Fibroblast of skin of abdomen (primary cell): ENCODE data around the gene UST.
"Not testable (repeated sequence)": the region's sequence is repeated elsewhere in the genome, so short reads cannot be mapped to it uniquely, and the experiment has no call there.

Source experiments
- DNase-seq: peaks from one replicate; pipeline ENCODE4 v3.0.0-alpha.2; 2013

Gene UST

GRCh38 chr6:148839044-148839443, 92.2 kb downstream of the UST start:
- no peak for DNase-seq

- no peak for DNase-seq
Observed at GRCh38 chr6:148840256-148840655, 93.4 kb downstream of the UST start.

- DNase-seq, result no peak
Observed at GRCh38 chr6:148842296-148843019, 95.6 kb downstream of the UST start.

GRCh38 chr6:148845464-148845863, 98.6 kb downstream of the UST start:
- DNase-seq, result no peak

GRCh38 chr6:148846778-148847761, 100.2 kb downstream of the UST start:
- DNase-seq, result no peak

GRCh38 chr6:148848915-148849314, 102.1 kb downstream of the UST start:
- no peak for DNase-seq

- not testable (repeated sequence) for DNase-seq
Observed at GRCh38 chr6:148849449-148849848, 102.6 kb downstream of the UST start.

GRCh38 chr6:148850964-148851363, 104.1 kb downstream of the UST start:
- no peak for DNase-seq

- no peak for DNase-seq
Observed at GRCh38 chr6:148851683-148852556, 105.1 kb downstream of the UST start.

- DNase-seq, result no peak
Observed at GRCh38 chr6:148852688-148853087, 105.9 kb downstream of the UST start.

GRCh38 chr6:148853113-148853512, 106.3 kb downstream of the UST start:
- not testable (repeated sequence) for DNase-seq

GRCh38 chr6:148854096-148854495, 107.3 kb downstream of the UST start:
- peak; percentile 32 for DNase-seq

- no peak for DNase-seq
Observed at GRCh38 chr6:148854992-148855391, 108.2 kb downstream of the UST start.

- no peak for DNase-seq
Observed at GRCh38 chr6:148855744-148856143, 108.9 kb downstream of the UST start.

GRCh38 chr6:148857798-148858390, 111.1 kb downstream of the UST start:
- DNase-seq, result peak; percentile 92

GRCh38 chr6:148864132-148864531, 117.3 kb downstream of the UST start:
- not testable (repeated sequence) for DNase-seq

GRCh38 chr6:148864941-148865340, 118.1 kb downstream of the UST start:
- no peak for DNase-seq

- no peak for DNase-seq
Observed at GRCh38 chr6:148866657-148867268, 119.9 kb downstream of the UST start.

GRCh38 chr6:148867862-148868261, 121.0 kb downstream of the UST start:
- DNase-seq, result no peak

- peak; percentile 81 for DNase-seq
Observed at GRCh38 chr6:148868314-148868713, 121.5 kb downstream of the UST start.

GRCh38 chr6:148868901-148869300, 122.1 kb downstream of the UST start:
- no peak for DNase-seq

- peak; percentile 97 for DNase-seq
Observed at GRCh38 chr6:148869585-148869984, 122.8 kb downstream of the UST start.
